ENCODE measurements around the gene RIPOR3.

GRCh38 chr20:50537546-50538201 is 153.7 kb downstream of the RIPOR3 start:
- TF ChIP-seq POLR2AphosphoS5 (IDR thresholded peaks at IDR 0.05; ENCODE audit: low read depth) (no peak), CTCF (IDR thresholded peaks at IDR 0.05; ENCODE audit: insufficient read depth, low read length) (no peak), SPI1 (IDR thresholded peaks at IDR 0.05; ENCODE audit: borderline replicate concordance, low read depth) (no peak), GABPA (IDR thresholded peaks at IDR 0.05; ENCODE audit: low read depth) (no peak)
